Stimulated activated CD4-positive, alpha-beta T cell treated with anti-CD3 and anti-CD28 coated beads, Interleukin-2, amount 100 ng/mL, for 48 hours (primary cell): Measurements from ENCODE around the gene PAIP2B.

Source experiments
- DNase-seq, 2 donors: peaks; one replicate each; pipeline ENCODE4 v3.0.0-alpha.2; 2020

The PAIP2B gene

GRCh38 chr2:71150082-71150816 lies 76.7 kb downstream of the PAIP2B start:
- no peak for DNase-seq

GRCh38 chr2:71148506-71149063 lies 78.3 kb downstream of the PAIP2B start:
- no peak for DNase-seq

- no peak for DNase-seq
These were observed 83.1 kb downstream of the PAIP2B start for GRCh38 chr2:71143782-71144181.

- no peak for DNase-seq
These were observed 90.7 kb downstream of the PAIP2B start for GRCh38 chr2:71136174-71136573.

- DNase-seq = no peak
These were observed 93.3 kb downstream of the PAIP2B start for GRCh38 chr2:71133603-71134002.
